ENCODE measurements around the gene EXOG.

DNA sequence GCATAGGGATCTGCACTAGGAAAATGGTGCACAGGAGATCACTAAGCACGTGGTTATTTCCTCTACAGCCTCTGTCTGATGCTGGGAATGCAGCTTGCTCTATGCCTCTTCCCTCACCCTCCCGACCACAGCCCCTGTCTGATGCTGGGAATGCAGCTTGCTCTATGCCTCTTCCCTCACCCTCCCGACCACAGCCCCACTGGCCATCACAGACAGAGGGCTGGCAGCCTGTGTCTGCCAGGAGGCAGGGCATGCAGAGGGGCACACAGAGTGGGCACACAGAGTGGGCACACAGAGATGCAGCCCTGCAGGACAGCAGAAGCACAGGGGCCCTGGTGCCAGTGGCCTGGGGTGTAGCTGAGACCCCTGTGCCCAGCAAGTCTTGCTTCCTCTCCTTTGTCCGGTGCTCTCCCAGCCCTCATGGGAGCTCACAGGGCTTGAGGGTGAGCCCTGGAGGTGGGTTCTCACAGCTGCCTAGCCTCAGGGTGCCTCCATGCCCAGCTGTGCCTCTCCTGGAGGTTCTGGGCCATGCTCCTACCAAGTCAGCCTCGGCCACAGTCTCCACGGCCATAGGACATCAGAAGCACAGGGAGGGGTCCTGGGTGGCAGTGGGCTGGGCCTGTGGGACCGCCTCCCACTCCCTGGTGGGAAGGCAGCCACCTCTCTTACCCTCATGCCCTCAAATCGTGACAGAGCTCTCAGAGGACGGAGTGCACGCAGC is 65.8 kb downstream of the EXOG start:
- TF ChIP-seq, protein P1, sequence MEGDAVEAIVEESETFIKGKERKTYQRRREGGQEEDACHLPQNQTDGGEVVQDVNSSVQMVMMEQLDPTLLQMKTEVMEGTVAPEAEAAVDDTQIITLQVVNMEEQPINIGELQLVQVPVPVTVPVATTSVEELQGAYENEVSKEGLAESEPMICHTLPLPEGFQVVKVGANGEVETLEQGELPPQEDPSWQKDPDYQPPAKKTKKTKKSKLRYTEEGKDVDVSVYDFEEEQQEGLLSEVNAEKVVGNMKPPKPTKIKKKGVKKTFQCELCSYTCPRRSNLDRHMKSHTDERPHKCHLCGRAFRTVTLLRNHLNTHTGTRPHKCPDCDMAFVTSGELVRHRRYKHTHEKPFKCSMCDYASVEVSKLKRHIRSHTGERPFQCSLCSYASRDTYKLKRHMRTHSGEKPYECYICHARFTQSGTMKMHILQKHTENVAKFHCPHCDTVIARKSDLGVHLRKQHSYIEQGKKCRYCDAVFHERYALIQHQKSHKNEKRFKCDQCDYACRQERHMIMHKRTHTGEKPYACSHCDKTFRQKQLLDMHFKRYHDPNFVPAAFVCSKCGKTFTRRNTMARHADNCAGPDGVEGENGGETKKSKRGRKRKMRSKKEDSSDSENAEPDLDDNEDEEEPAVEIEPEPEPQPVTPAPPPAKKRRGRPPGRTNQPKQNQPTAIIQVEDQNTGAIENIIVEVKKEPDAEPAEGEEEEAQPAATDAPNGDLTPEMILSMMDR (IDR thresholded peaks at IDR 0.05): no peak
- TF ChIP-seq POLR2A (IDR thresholded peaks at IDR 0.05): no peak
- TF ChIP-seq POLR2AphosphoS5 (IDR thresholded peaks at IDR 0.05): no peak

All from prostate gland (tissue), 2 donors.